ENCODE data around the gene PAOX. TPM values are rescaled to one million over a fixed set of nuclear protein-coding genes. Genes with fewer than 3 reads are reported as not detected.

The PAOX gene
- total RNA-seq, 1 experiment from 2014 or later, result 1.2 TPM

- intact Hi-C loops (cut with micrococcal nuclease), result no loop called here
- POLR2A ChIA-PET, result no interaction called here
- CTCF ChIA-PET, result interaction anchor here (1.4 kb wide), 1 partner anchor 59 kb away, joined by 6 read pairs; no protein-coding TSS in a partner anchor
Observed at GRCh38 chr10:133388973-133389818, 10.1 kb downstream of the PAOX start.

GRCh38 chr10:133390597-133391248, 11.7 kb downstream of the PAOX start:
- POLR2A ChIA-PET, result interaction anchor here (1.1 to 1.3 kb wide), 2 partner anchors 13 to 83 kb away, joined by 3 to 5 read pairs; no protein-coding TSS in a partner anchor
- intact Hi-C loops (cut with micrococcal nuclease), result loop anchor here (10.0 kb wide), 1 partner anchor 66 kb away; no protein-coding TSS in a partner anchor
- CTCF ChIA-PET, result interaction anchor here (1.4 kb wide), 1 partner anchor 61 kb away, joined by 6 read pairs; no protein-coding TSS in a partner anchor

More at GRCh38 chr10:133388973-133389818, 10.1 kb downstream of the PAOX start:
- TF ChIP-seq CTCF (IDR thresholded peaks at IDR 0.05; ENCODE audit: unreplicated experiment), result no peak
- BruUV-seq (replicated peaks), result no TSS peak
- Mint-ChIP-seq H3K27me3 (ENCODE audit: insufficient read depth, unreplicated experiment) (no peaks in the 10 kb centered on the region), H3K27ac (ENCODE audit: low read depth, unreplicated experiment) (no peak overlapping the region), H3K9me3 (ENCODE audit: unreplicated experiment) (no peaks in the 10 kb centered on the region), H3K36me3 (ENCODE audit: insufficient read depth, unreplicated experiment) (no peaks in the 10 kb centered on the region), H3K4me3 (ENCODE audit: unreplicated experiment) (no peak overlapping the region), H3K4me1 (ENCODE audit: insufficient read depth, unreplicated experiment) (no peaks in the 10 kb centered on the region)
- no peak for DNase-seq (ENCODE audit: unreplicated experiment)

GRCh38 chr10:133391249-133391635, 12.2 kb downstream of the PAOX start:
- H3K4me3 Mint-ChIP-seq (ENCODE audit: unreplicated experiment), result no peak overlapping the region
- no peak for TF ChIP-seq CTCF (IDR thresholded peaks at IDR 0.05; ENCODE audit: unreplicated experiment)
- intact Hi-C loops (cut with micrococcal nuclease), result loop anchor here (10.0 kb wide), 1 partner anchor 66 kb away; no protein-coding TSS in a partner anchor
- H3K9me3 Mint-ChIP-seq (ENCODE audit: unreplicated experiment), result no peaks in the 10 kb centered on the region
- peak overlapping the region; percentile 35 for H3K27ac Mint-ChIP-seq (ENCODE audit: low read depth, unreplicated experiment)
- ChIA-PET CTCF (interaction anchor here (0.9 kb wide), 1 partner anchor 61 kb away, joined by 4 read pairs; no protein-coding TSS in a partner anchor), POLR2A (interaction anchor here (1.1 to 3.3 kb wide), 3 partner anchors 13 to 83 kb away, joined by 3 to 9 read pairs (median 5); partner anchors contain the start of gene ECHS1)
- DNase-seq (ENCODE audit: unreplicated experiment), result no peak
- no peaks in the 10 kb centered on the region for H3K4me1 Mint-ChIP-seq (ENCODE audit: insufficient read depth, unreplicated experiment)
- no peaks in the 10 kb centered on the region for H3K36me3 Mint-ChIP-seq (ENCODE audit: insufficient read depth, unreplicated experiment)
- no TSS peak for BruUV-seq (replicated peaks)
- H3K27me3 Mint-ChIP-seq (ENCODE audit: insufficient read depth, unreplicated experiment), result no peaks in the 10 kb centered on the region

More at GRCh38 chr10:133390597-133391248, 11.7 kb downstream of the PAOX start:
- H3K27me3 Mint-ChIP-seq (ENCODE audit: insufficient read depth, unreplicated experiment), result no peaks in the 10 kb centered on the region
- H3K9me3 Mint-ChIP-seq (ENCODE audit: unreplicated experiment), result no peaks in the 10 kb centered on the region
- H3K4me3 Mint-ChIP-seq (ENCODE audit: unreplicated experiment), result no peak overlapping the region
- no peak for DNase-seq (ENCODE audit: unreplicated experiment)
- H3K27ac Mint-ChIP-seq (ENCODE audit: low read depth, unreplicated experiment), result peak overlapping the region; percentile 35
- BruUV-seq (replicated peaks), result no TSS peak
- H3K36me3 Mint-ChIP-seq (ENCODE audit: insufficient read depth, unreplicated experiment), result no peaks in the 10 kb centered on the region
- H3K4me1 Mint-ChIP-seq (ENCODE audit: insufficient read depth, unreplicated experiment), result no peaks in the 10 kb centered on the region
- no peak for TF ChIP-seq CTCF (IDR thresholded peaks at IDR 0.05; ENCODE audit: unreplicated experiment)

Measured in MCF 10A (cell line).